ENCODE measurements around the gene ARHGAP6. TPM values are rescaled to one million over a fixed set of nuclear protein-coding genes. Genes with fewer than 3 reads are reported as not detected.

Gene ARHGAP6
- total RNA-seq, 1 donor from 2014 or later, result 1.2 TPM

DNA sequence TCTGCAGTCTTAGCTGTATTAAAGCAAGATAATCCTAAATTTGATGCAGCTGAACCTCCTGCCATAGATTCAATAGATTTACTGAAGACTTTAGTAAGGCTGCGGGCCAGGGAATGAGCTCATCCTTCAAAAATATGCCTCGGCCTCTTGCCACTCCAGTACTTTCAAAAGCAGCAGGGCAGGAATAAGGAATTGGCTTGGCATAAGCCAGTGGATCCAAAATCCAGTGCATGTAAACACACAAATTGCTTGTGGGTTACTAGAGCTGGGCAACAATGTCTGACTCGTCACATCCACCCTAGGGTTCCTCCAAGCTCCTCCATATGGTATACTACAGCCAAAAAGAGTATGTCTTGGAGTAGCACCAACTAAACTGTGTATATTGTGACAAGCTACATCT, 207.6 kb downstream of the ARHGAP6 start:
- H3K4me2 ChIP-seq, result no peak overlapping the region
- H3K27ac Mint-ChIP-seq, result no peak overlapping the region
- H3K79me2 ChIP-seq (ENCODE audit: low read depth), result no peaks in the 10 kb centered on the region
- no peaks in the 10 kb centered on the region for H3K9me3 Mint-ChIP-seq
- H3K36me3 ChIP-seq, result no peaks in the 10 kb centered on the region
- H3K27me3 ChIP-seq, result no peaks in the 10 kb centered on the region
- no peak overlapping the region for H2AFZ ChIP-seq (replicated peaks)
- H3K36me3 Mint-ChIP-seq, result no peaks in the 10 kb centered on the region
- peaks cover 3% of the 10 kb centered on the region for H3K4me1 Mint-ChIP-seq
- no peaks in the 10 kb centered on the region for H3K9me3 ChIP-seq (ENCODE audit: low read depth)
- no peaks in the 10 kb centered on the region for H3F3A ChIP-seq (ENCODE audit: low read depth)
- H3K4me1 ChIP-seq, result no peaks in the 10 kb centered on the region
- H3K4me3 Mint-ChIP-seq, result no peak overlapping the region
- H4K20me1 ChIP-seq (ENCODE audit: low read depth), result no peaks in the 10 kb centered on the region
- H3K27me3 Mint-ChIP-seq (ENCODE audit: insufficient read depth, low read depth), result peaks cover 2% of the 10 kb centered on the region
- no peak overlapping the region for H3K27ac ChIP-seq
- no peak overlapping the region for H3K4me3 ChIP-seq
- H3K9ac ChIP-seq, result no peak overlapping the region
- TF ChIP-seq, protein P1, sequence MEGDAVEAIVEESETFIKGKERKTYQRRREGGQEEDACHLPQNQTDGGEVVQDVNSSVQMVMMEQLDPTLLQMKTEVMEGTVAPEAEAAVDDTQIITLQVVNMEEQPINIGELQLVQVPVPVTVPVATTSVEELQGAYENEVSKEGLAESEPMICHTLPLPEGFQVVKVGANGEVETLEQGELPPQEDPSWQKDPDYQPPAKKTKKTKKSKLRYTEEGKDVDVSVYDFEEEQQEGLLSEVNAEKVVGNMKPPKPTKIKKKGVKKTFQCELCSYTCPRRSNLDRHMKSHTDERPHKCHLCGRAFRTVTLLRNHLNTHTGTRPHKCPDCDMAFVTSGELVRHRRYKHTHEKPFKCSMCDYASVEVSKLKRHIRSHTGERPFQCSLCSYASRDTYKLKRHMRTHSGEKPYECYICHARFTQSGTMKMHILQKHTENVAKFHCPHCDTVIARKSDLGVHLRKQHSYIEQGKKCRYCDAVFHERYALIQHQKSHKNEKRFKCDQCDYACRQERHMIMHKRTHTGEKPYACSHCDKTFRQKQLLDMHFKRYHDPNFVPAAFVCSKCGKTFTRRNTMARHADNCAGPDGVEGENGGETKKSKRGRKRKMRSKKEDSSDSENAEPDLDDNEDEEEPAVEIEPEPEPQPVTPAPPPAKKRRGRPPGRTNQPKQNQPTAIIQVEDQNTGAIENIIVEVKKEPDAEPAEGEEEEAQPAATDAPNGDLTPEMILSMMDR (IDR thresholded peaks at IDR 0.05), result no peak
- TF ChIP-seq EZH2phosphoT487 (IDR thresholded peaks at IDR 0.05) (no peak), EZH2 (IDR thresholded peaks at IDR 0.05) (no peak)
- no peak for DNase-seq (ENCODE audit: low spot score)

DNA sequence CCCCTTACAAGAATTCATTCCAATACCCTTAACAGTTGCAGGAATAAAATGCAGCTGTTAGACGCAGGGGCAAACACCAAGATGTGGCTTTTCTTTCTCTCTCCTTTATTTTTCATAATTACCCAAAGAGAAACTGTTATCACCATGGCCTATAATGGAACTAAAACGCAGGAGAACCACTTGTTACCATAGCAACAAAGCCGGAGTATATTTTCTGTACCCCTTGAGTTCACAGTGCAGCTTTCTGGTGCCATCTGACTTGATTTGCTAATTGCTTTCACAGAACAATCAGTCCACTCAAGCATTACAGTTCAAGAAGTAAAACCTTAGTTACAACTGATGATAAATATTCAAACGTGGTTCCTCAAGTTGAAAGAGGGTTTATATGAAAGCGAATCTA, 214.6 kb downstream of the ARHGAP6 start:
- H2AFZ ChIP-seq (replicated peaks), result no peak overlapping the region
- no peaks in the 10 kb centered on the region for H4K20me1 ChIP-seq (ENCODE audit: low read depth)
- no peaks in the 10 kb centered on the region for H3K36me3 Mint-ChIP-seq
- TF ChIP-seq, protein P1 (IDR thresholded peaks at IDR 0.05), result no peak
- TF ChIP-seq EZH2 (IDR thresholded peaks at IDR 0.05) (no peak), EZH2phosphoT487 (IDR thresholded peaks at IDR 0.05) (no peak)
- H3K27ac ChIP-seq, result no peak overlapping the region
- no peaks in the 10 kb centered on the region for H3K27me3 Mint-ChIP-seq (ENCODE audit: insufficient read depth, low read depth)
- H3F3A ChIP-seq (ENCODE audit: low read depth), result no peaks in the 10 kb centered on the region
- H3K4me3 Mint-ChIP-seq, result no peak overlapping the region
- H3K27ac Mint-ChIP-seq, result no peak overlapping the region
- no peaks in the 10 kb centered on the region for H3K4me1 ChIP-seq
- H3K9ac ChIP-seq, result no peak overlapping the region
- no peak overlapping the region for H3K4me3 ChIP-seq
- H3K9me3 ChIP-seq (ENCODE audit: low read depth), result no peaks in the 10 kb centered on the region
- peaks cover 6% of the 10 kb centered on the region for H3K4me1 Mint-ChIP-seq
- no peak for DNase-seq (ENCODE audit: low spot score)
- H3K79me2 ChIP-seq (ENCODE audit: low read depth), result no peaks in the 10 kb centered on the region
- no peaks in the 10 kb centered on the region for H3K9me3 Mint-ChIP-seq
- no peaks in the 10 kb centered on the region for H3K36me3 ChIP-seq
- H3K27me3 ChIP-seq, result no peaks in the 10 kb centered on the region
- no peak overlapping the region for H3K4me2 ChIP-seq

DNA sequence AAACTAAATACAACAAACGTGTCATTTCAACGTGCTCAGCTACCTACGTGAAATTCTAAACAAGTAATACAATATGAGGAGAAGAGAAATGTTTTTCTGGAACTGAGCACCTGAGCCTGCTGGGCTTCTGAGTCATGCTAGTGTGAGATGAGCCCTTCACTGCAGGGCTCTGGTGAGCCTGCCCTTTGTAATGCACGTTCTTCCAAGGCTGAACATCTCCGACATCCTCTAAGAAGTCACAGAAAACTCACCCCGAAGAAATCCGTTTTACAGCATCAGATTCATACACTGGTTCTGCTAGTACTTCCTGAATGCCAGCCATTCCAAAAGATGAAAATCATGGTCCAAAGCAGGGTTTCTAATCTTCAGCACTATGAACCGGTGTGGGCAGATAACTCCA, 215.4 kb downstream of the ARHGAP6 start:
- Histone ChIP-seq H3K4me1 (no peaks in the 10 kb centered on the region), H2AFZ (replicated peaks) (no peak overlapping the region), H3K9me3 (ENCODE audit: low read depth) (no peaks in the 10 kb centered on the region), H3K36me3 (no peaks in the 10 kb centered on the region), H3K4me3 (no peak overlapping the region), H3K27me3 (no peaks in the 10 kb centered on the region), H3K9ac (no peak overlapping the region), H3F3A (ENCODE audit: low read depth) (no peaks in the 10 kb centered on the region), H3K4me2 (no peak overlapping the region), H4K20me1 (ENCODE audit: low read depth) (no peaks in the 10 kb centered on the region), H3K79me2 (ENCODE audit: low read depth) (no peaks in the 10 kb centered on the region), H3K27ac (no peak overlapping the region)
- DNase-seq (ENCODE audit: low spot score), result no peak
- no peaks in the 10 kb centered on the region for H3K27me3 Mint-ChIP-seq (ENCODE audit: insufficient read depth, low read depth)
- H3K4me3 Mint-ChIP-seq, result no peak overlapping the region
- no peaks in the 10 kb centered on the region for H3K36me3 Mint-ChIP-seq
- peaks cover 6% of the 10 kb centered on the region for H3K4me1 Mint-ChIP-seq
- H3K9me3 Mint-ChIP-seq, result no peaks in the 10 kb centered on the region
- TF ChIP-seq EZH2phosphoT487 (IDR thresholded peaks at IDR 0.05), result no peak
- TF ChIP-seq, protein P1 (IDR thresholded peaks at IDR 0.05), result no peak
- TF ChIP-seq EZH2 (IDR thresholded peaks at IDR 0.05), result no peak
- H3K27ac Mint-ChIP-seq, result no peak overlapping the region

Measured in neural progenitor cell (in vitro differentiated cells).